Measurements from ENCODE around the gene ZNF592. TPM values are rescaled to one million over a fixed set of nuclear protein-coding genes. Genes with fewer than 3 reads are reported as not detected.

Gene ZNF592
- total and polyA plus RNA-seq, 2 of the 13 experiments (the other 11 are each of a cell fraction or from before 2014, with no cell fraction given): 8.2 to 9.8 TPM

GRCh38 chr15:84811828-84812227, 63.4 kb downstream of the ZNF592 start (continued):
- TF ChIP-seq ZNF407 (CRISPR knock-in tag; IDR thresholded peaks at IDR 0.05; ENCODE audit: not compliant biosample characterization): no peak
- TF ChIP-seq PTBP1 (IDR thresholded peaks at IDR 0.05; ENCODE audit: low read depth, low read length, poor library complexity, severe bottlenecking): no peak
- no peak for TF ChIP-seq POLR2A (IDR thresholded peaks at IDR 0.05; ENCODE audit: insufficient read depth in 1 of 2, low read depth in 2 of 2, low read length in 2 of 2)
- no peak for TF ChIP-seq DNMT3B (CRISPR knock-in tag; conservative IDR thresholded peaks at IDR 0.05)
- no peak for TF ChIP-seq ZNF605 (CRISPR knock-in tag; IDR thresholded peaks at IDR 0.05)
- no peak for TF ChIP-seq ZNF792 (CRISPR knock-in tag; IDR thresholded peaks at IDR 0.05)
- TF ChIP-seq ZNF549 (CRISPR knock-in tag; IDR thresholded peaks at IDR 0.05): no peak
